ENCODE data around the gene TNFRSF25.

TNFRSF25 gene

DNA sequence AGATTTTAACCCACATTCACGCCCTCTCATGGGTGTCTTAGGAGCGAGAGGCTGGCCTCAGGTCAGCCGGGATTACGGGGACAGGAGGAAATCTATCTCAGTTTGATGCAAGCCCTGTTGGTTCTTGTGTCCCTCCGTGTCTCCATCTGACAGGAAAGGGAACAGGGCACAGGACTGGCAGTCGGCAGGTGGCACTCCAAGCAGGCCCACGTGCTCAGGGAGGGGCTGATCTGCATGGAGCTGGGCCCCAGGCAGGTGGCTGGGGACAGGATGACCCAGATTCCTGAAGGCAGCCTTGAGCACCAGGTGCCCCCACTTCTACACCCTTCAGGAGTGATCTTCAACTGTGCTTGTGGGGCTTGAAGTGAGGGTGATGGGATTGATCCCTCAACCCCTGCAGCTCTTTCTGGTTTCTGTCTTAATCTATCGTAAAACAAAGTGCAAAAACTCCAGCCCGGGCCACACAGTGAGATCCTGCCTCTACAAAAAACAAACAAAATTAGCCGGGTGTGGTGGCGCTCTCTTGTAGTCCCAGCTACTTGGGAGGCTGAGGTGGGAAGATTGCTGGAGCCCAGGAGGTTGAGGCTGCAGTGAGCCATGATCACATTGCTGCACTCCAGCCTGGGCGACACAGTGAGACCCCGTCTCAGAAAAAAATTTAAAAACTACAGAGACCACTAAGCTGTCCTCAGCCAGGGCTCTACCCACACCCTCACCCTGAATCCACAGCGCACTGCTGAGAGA is 17.2 kb upstream of the TNFRSF25 start:
- TF ChIP-seq, protein P1, sequence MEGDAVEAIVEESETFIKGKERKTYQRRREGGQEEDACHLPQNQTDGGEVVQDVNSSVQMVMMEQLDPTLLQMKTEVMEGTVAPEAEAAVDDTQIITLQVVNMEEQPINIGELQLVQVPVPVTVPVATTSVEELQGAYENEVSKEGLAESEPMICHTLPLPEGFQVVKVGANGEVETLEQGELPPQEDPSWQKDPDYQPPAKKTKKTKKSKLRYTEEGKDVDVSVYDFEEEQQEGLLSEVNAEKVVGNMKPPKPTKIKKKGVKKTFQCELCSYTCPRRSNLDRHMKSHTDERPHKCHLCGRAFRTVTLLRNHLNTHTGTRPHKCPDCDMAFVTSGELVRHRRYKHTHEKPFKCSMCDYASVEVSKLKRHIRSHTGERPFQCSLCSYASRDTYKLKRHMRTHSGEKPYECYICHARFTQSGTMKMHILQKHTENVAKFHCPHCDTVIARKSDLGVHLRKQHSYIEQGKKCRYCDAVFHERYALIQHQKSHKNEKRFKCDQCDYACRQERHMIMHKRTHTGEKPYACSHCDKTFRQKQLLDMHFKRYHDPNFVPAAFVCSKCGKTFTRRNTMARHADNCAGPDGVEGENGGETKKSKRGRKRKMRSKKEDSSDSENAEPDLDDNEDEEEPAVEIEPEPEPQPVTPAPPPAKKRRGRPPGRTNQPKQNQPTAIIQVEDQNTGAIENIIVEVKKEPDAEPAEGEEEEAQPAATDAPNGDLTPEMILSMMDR (IDR thresholded peaks at IDR 0.05; ENCODE audit: insufficient read depth, low read length, missing control alignments) = no peak
- no peak overlapping the region for H3K4me3 ChIP-seq (ENCODE audit: low read depth, low read length)
- DNase-seq (ENCODE audit: low read depth, low spot score) = no peak
- CTCF ChIA-PET = interaction anchor here (1.4 to 11.0 kb wide), 6 partner anchors 10 to 165 kb away, joined by 3 to 236 read pairs (median 12); partner anchors contain the start of genes NOL9, TAS1R1 and TNFRSF25
- POLR2A ChIA-PET = no interaction called here

DNA sequence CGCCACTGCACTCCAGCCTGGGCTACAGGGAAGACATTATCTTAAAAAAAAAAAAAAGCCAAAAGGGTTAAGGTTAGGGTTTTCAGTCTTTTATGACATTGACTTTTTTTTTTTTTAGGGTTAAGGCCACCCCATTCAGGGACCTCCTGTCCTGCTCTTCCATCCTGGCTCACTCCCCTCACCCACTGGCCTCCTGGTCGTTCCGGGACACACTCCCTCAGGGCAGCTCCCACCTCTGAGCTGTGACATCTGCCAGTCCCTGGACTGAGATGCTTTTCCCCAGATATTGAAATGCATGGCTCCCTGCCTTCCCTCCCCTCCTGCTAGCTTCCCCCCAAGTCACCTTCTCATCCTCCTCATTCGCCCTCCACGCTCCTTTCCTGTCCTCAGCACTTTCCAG is 15.8 kb upstream of the TNFRSF25 start:
- TF ChIP-seq, protein P1 (IDR thresholded peaks at IDR 0.05; ENCODE audit: insufficient read depth, low read length, missing control alignments) = no peak
- ChIA-PET CTCF (interaction anchor here (1.2 to 17.8 kb wide), 2 partner anchors 6 to 9 kb away, joined by 4 to 236 read pairs; partner anchors contain the start of gene PLEKHG5), POLR2A (no interaction called here)
- no peak for DNase-seq (ENCODE audit: low read depth, low spot score)
- no peak overlapping the region for H3K4me3 ChIP-seq (ENCODE audit: low read depth, low read length)

GRCh38 chr1:6477039-6477820 is 11.3 kb upstream of the TNFRSF25 start:
- TF ChIP-seq, protein P1 (IDR thresholded peaks at IDR 0.05; ENCODE audit: insufficient read depth, low read length, missing control alignments) = no peak
- H3K4me3 ChIP-seq (ENCODE audit: low read depth, low read length) = no peak overlapping the region
- POLR2A ChIA-PET = interaction anchor here (0.7 kb wide), 1 partner anchor 10 kb away, joined by 3 read pairs; no protein-coding TSS in a partner anchor
- DNase-seq (ENCODE audit: low read depth, low spot score) = no peak
- CTCF ChIA-PET = interaction anchor here (0.6 to 17.8 kb wide), 21 partner anchors 10 to 230 kb away, joined by 3 to 236 read pairs (median 4); partner anchors contain the start of genes NOL9, PLEKHG5, TAS1R1 and TNFRSF25

GRCh38 chr1:6476483-6476882 is 10.5 kb upstream of the TNFRSF25 start:
- TF ChIP-seq, protein P1 (IDR thresholded peaks at IDR 0.05; ENCODE audit: insufficient read depth, low read length, missing control alignments) = no peak
- POLR2A ChIA-PET = no interaction called here
- no peak overlapping the region for H3K4me3 ChIP-seq (ENCODE audit: low read depth, low read length)
- no peak for DNase-seq (ENCODE audit: low read depth, low spot score)
- CTCF ChIA-PET = interaction anchor here (0.6 to 17.8 kb wide), 15 partner anchors 9 to 229 kb away, joined by 3 to 236 read pairs (median 4); partner anchors contain the start of genes NOL9, PLEKHG5, TAS1R1 and TNFRSF25

DNA sequence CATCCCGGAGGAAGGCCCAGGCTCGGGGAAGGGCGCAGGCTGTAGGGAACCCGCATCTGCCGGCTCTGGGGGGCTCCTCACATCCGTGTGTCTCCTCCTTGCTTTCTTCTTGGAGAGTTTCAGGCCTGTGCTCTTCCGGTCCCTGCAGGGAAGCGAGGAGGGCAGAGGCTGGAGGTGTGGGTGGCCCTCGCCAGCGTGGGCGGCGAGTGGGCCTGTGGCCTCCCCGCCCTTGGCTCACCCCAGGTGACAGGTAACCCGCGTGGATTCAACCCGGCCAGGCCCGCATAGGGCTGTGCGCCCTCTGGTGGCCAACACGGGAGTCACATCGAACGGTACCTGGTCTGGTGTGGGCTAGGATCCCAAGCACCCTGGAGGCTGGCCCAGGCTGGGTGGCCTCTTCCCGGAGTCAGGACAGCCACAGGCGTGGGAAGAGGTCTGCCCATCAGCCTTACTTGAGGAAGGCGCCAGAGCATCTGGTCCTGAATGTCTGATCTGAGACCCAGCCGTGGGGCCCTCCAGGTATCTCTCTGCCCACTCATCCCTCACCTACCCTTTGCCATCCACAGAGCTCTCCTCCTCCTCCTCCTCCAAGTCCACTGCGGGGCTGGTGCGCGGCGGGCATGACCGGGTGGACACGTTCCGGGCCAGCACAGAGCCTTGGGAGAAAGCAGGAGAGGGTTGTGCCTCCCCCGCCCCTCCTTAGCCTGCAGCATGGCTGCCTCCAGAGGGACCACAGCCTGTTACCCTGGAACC is 9.6 kb upstream of the TNFRSF25 start:
- POLR2A ChIA-PET = no interaction called here
- no peak for DNase-seq (ENCODE audit: low read depth, low spot score)
- no peak overlapping the region for H3K4me3 ChIP-seq (ENCODE audit: low read depth, low read length)
- TF ChIP-seq, protein P1 (IDR thresholded peaks at IDR 0.05; ENCODE audit: insufficient read depth, low read length, missing control alignments) = peak; percentile 90
- CTCF ChIA-PET = interaction anchor here (0.5 to 17.8 kb wide), 13 partner anchors 8 to 229 kb away, joined by 3 to 236 read pairs (median 4); partner anchors contain the start of genes PLEKHG5 and TNFRSF25

Measured in AG04449 (cell line).